GM12873 (cell line): ENCODE data around the gene SYT7.

Experiments used
- CTCF ChIP-seq: IDR thresholded peaks from 2 replicates; pipeline ENCODE4 v1.5.1; 2012; ENCODE audit warnings: low read depth, mild to moderate bottlenecking, moderate library complexity, low read length, control low read depth; ENCODE audit not compliant: insufficient read depth; ENCODE audit errors: missing control alignments

SYT7 gene

GRCh38 chr11:61603667-61604066, 22.8 kb upstream of the SYT7 start:
- TF ChIP-seq CTCF, result no peak

GRCh38 chr11:61602775-61603569, 22.1 kb upstream of the SYT7 start:
- no peak for TF ChIP-seq CTCF

- no peak for TF ChIP-seq CTCF
Observed at GRCh38 chr11:61601512-61601911, 20.6 kb upstream of the SYT7 start.

- TF ChIP-seq CTCF, result no peak
Observed at GRCh38 chr11:61599968-61600710, 19.3 kb upstream of the SYT7 start.

GRCh38 chr11:61598886-61599868, 18.3 kb upstream of the SYT7 start:
- no peak for TF ChIP-seq CTCF

GRCh38 chr11:61598374-61598773, 17.5 kb upstream of the SYT7 start:
- no peak for TF ChIP-seq CTCF
